B cell (primary cell): ENCODE measurements around the gene TTLL8. TPM values are rescaled to one million over a fixed set of nuclear protein-coding genes. Genes with fewer than 3 reads are reported as not detected.

Source experiments
- ATAC-seq: fragments of 200-7000 bp; cut with Tn5 transposase; one replicate; pipeline ENCODE4 v1.10.0; 2021; ENCODE audit warnings: low read depth, mild to moderate bottlenecking, moderate number of reproducible peaks, moderate library complexity
- CTCF ChIA-PET: fragments of 350-600 bp; sonication (Branson Sonifier 250); formaldehyde crosslinking; loops from one replicate; lab custom pipeline; 2021; ENCODE audit warnings: antibody characterized with exemption, inconsistent platforms; lab: Charles Lee
- POLR2A ChIA-PET: fragments of 350-600 bp; sonication (Branson Sonifier 250); formaldehyde crosslinking; loops from one replicate; lab custom pipeline; 2021; ENCODE audit warnings: antibody characterized with exemption; lab: Charles Lee
- DNase-seq: peaks from one replicate; pipeline ENCODE4 v3.0.0; 2013
- H2AFZ ChIP-seq: 2 replicates; pipeline ENCODE4 v1.6.1; 2012; ENCODE audit warnings: mild to moderate bottlenecking, low read depth, low read length; ENCODE audit not compliant: insufficient read depth, poor library complexity, severe bottlenecking
- H3K27ac ChIP-seq, 2 donors: 1 replicate in 1 of 2; 2 replicates in 1 of 2; pipeline ENCODE4 v1.5.1; 2012 to 2013; ENCODE audit warnings: low read length in 2 of 2, mild to moderate bottlenecking in 2 of 2, moderate library complexity in 1 of 2
- H3K27me3 ChIP-seq, 4 experiments: fragments of 200-600 bp in 1 of 4; sonication (generic) in 1 of 4; replicated peaks in 1 of 4; 1 replicate in 2 of 4; 2 replicates in 2 of 4; pipeline versions ENCODE4 v1.6.1 to v1.7.0; 2013 to 2016; ENCODE audit warnings: low read length in 3 of 4, mild to moderate bottlenecking in 2 of 4, mixed read lengths in 1 of 4, moderate library complexity in 1 of 4; ENCODE audit not compliant: insufficient read depth in 4 of 4, control insufficient read depth in 3 of 4; ENCODE audit errors: control extremely low read depth in 1 of 4
- H3K36me3 ChIP-seq, 2 experiments: replicated peaks in 1 of 2; 1 replicate in 1 of 2; 2 replicates in 1 of 2; pipeline versions ENCODE4 v1.6.1 to v1.7.1; 2013; ENCODE audit warnings: low read length in 1 of 2; ENCODE audit not compliant: insufficient read depth in 2 of 2, control insufficient read depth in 1 of 2; ENCODE audit errors: control extremely low read depth in 1 of 2, extremely low read depth in 1 of 2
- H3K4me1 ChIP-seq, 2 donors: fragments of 200-600 bp in 1 of 2; sonication (generic) in 1 of 2; 1 replicate in 1 of 2; 2 replicates in 1 of 2; pipeline versions ENCODE4 v1.5.1 to v1.6.1; 2013 to 2017; ENCODE audit warnings: low read length in 2 of 2; ENCODE audit not compliant: control insufficient read depth in 2 of 2, insufficient read depth in 2 of 2
- H3K4me2 ChIP-seq: replicated peaks from 2 replicates; pipeline ENCODE3; 2012; ENCODE audit warnings: mild to moderate bottlenecking, low read depth, low read length; ENCODE audit not compliant: poor library complexity, severe bottlenecking
- H3K4me3 ChIP-seq, 5 experiments: fragments of 200-600 bp in 1 of 5; sonication (generic) in 1 of 5; 1 replicate in 3 of 5; 2 replicates in 2 of 5; pipeline versions ENCODE4 v1.5.1 to v1.7.0; 2011 to 2016; ENCODE audit warnings: low read length in 4 of 5, mild to moderate bottlenecking in 4 of 5, low read depth in 2 of 5, control low read depth in 1 of 5, moderate library complexity in 1 of 5; ENCODE audit not compliant: insufficient read depth in 1 of 5; ENCODE audit errors: control extremely low read depth in 1 of 5, extremely low read depth in 1 of 5
- H3K79me2 ChIP-seq: fragments of 200-600 bp; sonication (generic); one replicate; pipeline ENCODE4 v1.6.0; 2016; ENCODE audit warnings: low read length; ENCODE audit not compliant: control insufficient read depth, insufficient read depth
- H3K9ac ChIP-seq: fragments of 200-600 bp; sonication (generic); 2 replicates; pipeline ENCODE4 v1.6.1; 2017; ENCODE audit warnings: mild to moderate bottlenecking, low read length, moderate library complexity
- H3K9me3 ChIP-seq, 3 donors: one replicate each; pipeline versions ENCODE4 v1.6.1 to v1.7.1; 2013; ENCODE audit warnings: low read length in 2 of 3; ENCODE audit not compliant: control insufficient read depth in 2 of 3, insufficient read depth in 1 of 3; ENCODE audit errors: control extremely low read depth in 1 of 3
- H4K20me1 ChIP-seq: 2 replicates; pipeline ENCODE4 v1.6.0; 2012; ENCODE audit warnings: mild to moderate bottlenecking, low read length; ENCODE audit not compliant: insufficient read depth, control insufficient read depth, poor library complexity, severe bottlenecking
- H3K27ac Mint-ChIP-seq: one replicate; pipeline ENCODE4 v1.8.0; 2021; ENCODE audit warnings: mixed read lengths
- H3K27me3 Mint-ChIP-seq: one replicate; pipeline ENCODE4 v1.8.0; 2021; ENCODE audit warnings: mixed read lengths
- H3K4me1 Mint-ChIP-seq: one replicate; pipeline ENCODE4 v1.8.0; 2021; ENCODE audit warnings: mixed read lengths
- H3K4me3 Mint-ChIP-seq: one replicate; pipeline ENCODE4 v1.8.0; 2021; ENCODE audit warnings: mixed read lengths
- H3K9me3 Mint-ChIP-seq: one replicate; pipeline ENCODE4 v1.8.0; 2022; ENCODE audit warnings: mixed read lengths; ENCODE audit not compliant: insufficient read depth
- EZH2 ChIP-seq: IDR thresholded peaks from 2 replicates; pipeline ENCODE4 v1.6.1; 2012; ENCODE audit warnings: borderline replicate concordance, low read depth, mild to moderate bottlenecking, moderate library complexity, low read length; ENCODE audit not compliant: insufficient read depth, poor library complexity, severe bottlenecking
- WGBS: methylation state at CpG from one replicate; pipeline ENCODE4 v1.1.5; 2013; ENCODE audit warnings: missing lambda C conversion rate; ENCODE audit not compliant: insufficient coverage; 5-methylcytosine and 5-hydroxymethylcytosine counted together
- intact Hi-C: fragments of 100-400 bp; cut with micrococcal nuclease; formaldehyde crosslinking; loops from one replicate; pipeline ENCODE4 v1.10.0; 2022
- polyA plus RNA-seq: library from polyadenylated mRNA; depleted of rRNA; stranded (reverse); fragments of >200 nt; gene quantifications from 2 replicates; pipeline ENCODE4 v1.2.3, GENCODE V29; 2012
- total RNA-seq, 2 donors: library from RNA; stranded (reverse); fragments of 120-200 nt in 1 of 2; gene quantifications; 1 replicate in 1 of 2; 2 replicates in 1 of 2; pipeline versions ENCODE4 v1.2.3 to v1.2.4, GENCODE V29; 2013 to 2022
- TF ChIP-seq, protein P1 (sequence below): fragments of 200-600 bp; IDR thresholded peaks from one replicate; pipeline ENCODE4 v1.8.0; 2022; ENCODE audit warnings: antibody characterized with exemption, mild to moderate bottlenecking

The TTLL8 gene
- total and polyA plus RNA-seq, 2 donors (not counting 1 experiment from before 2014, with no cell fraction given) = not detected

DNA sequence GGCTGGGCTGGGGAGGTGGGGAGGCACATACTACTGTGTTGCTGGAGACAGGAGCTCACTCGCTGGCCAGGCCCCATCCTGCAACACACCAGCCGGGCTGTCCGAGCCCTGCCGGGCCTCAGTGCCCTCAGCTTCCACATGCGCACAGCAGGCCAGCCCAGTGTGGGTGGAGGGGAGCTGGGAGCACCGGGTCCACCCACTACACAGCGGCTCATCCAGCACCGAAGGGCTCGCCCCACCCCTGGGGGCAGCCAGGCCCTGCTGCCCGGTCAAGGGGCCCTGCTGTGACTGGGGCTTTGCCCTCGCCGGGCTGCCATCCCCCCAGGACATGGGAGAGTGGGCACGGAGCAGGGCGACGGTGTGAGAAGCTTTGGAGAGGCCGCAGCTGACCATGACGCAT is 9.3 kb downstream of the TTLL8 start:
- Histone ChIP-seq H3K4me2 (no peak overlapping the region), H4K20me1 (no peaks in the 10 kb centered on the region), H3K79me2 (no peaks in the 10 kb centered on the region), H3K4me1 (no peaks in the 10 kb centered on the region), H3K27ac (no peak overlapping the region), H3K4me3 (no peak overlapping the region), H3K9me3 (peaks cover 0 to 20% (median 8%) of the 10 kb centered on the region in 3 donors), H3K27me3 (peaks cover 0 to 22% (median 2%) of the 10 kb centered on the region in 4 experiments), H3K36me3 (no peaks in the 10 kb centered on the region), H2AFZ (no peak overlapping the region), H3K9ac (no peak overlapping the region)
- TF ChIP-seq, protein P1, sequence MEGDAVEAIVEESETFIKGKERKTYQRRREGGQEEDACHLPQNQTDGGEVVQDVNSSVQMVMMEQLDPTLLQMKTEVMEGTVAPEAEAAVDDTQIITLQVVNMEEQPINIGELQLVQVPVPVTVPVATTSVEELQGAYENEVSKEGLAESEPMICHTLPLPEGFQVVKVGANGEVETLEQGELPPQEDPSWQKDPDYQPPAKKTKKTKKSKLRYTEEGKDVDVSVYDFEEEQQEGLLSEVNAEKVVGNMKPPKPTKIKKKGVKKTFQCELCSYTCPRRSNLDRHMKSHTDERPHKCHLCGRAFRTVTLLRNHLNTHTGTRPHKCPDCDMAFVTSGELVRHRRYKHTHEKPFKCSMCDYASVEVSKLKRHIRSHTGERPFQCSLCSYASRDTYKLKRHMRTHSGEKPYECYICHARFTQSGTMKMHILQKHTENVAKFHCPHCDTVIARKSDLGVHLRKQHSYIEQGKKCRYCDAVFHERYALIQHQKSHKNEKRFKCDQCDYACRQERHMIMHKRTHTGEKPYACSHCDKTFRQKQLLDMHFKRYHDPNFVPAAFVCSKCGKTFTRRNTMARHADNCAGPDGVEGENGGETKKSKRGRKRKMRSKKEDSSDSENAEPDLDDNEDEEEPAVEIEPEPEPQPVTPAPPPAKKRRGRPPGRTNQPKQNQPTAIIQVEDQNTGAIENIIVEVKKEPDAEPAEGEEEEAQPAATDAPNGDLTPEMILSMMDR = no peak
- TF ChIP-seq EZH2 = no peak
- peaks cover 26% of the 10 kb centered on the region for H3K27me3 Mint-ChIP-seq
- WGBS = 92% methylated on average over 16 of the region's 17 CpGs
- ATAC-seq = no peak
- ChIA-PET POLR2A (no interaction called here), CTCF (interaction anchor here (1.1 kb wide), 1 partner anchor 66 kb away, joined by 3 read pairs; no protein-coding TSS in a partner anchor)
- H3K27ac Mint-ChIP-seq = no peak overlapping the region
- intact Hi-C loops = no loop called here
- DNase-seq = no peak
- no peak overlapping the region for H3K4me3 Mint-ChIP-seq
- peaks cover 4% of the 10 kb centered on the region for H3K4me1 Mint-ChIP-seq
- H3K9me3 Mint-ChIP-seq = peaks cover 3% of the 10 kb centered on the region

GRCh38 chr22:50048061-50048765 is 9.9 kb downstream of the TTLL8 start:
- H3K9ac ChIP-seq = no peak overlapping the region
- ChIA-PET POLR2A (no interaction called here), CTCF (interaction anchor here (1.1 kb wide), 1 partner anchor 65 kb away, joined by 3 read pairs; no protein-coding TSS in a partner anchor)
- H3K27ac ChIP-seq = no peak overlapping the region
- Mint-ChIP-seq H3K4me1 (peaks cover under 1% of the 10 kb centered on the region), H3K27ac (no peak overlapping the region), H3K27me3 (peaks cover 26% of the 10 kb centered on the region), H3K4me3 (no peak overlapping the region), H3K9me3 (no peaks in the 10 kb centered on the region)
- no peak for DNase-seq
- H2AFZ ChIP-seq = no peak overlapping the region
- no peak overlapping the region for H3K4me2 ChIP-seq
- no peak for ATAC-seq
- WGBS = 84% methylated on average over 10 of the region's 12 CpGs
- H4K20me1 ChIP-seq = no peaks in the 10 kb centered on the region
- H3K4me3 ChIP-seq = no peak overlapping the region
- H3K79me2 ChIP-seq = no peaks in the 10 kb centered on the region
- peaks cover 0 to 19% (median 0%) of the 10 kb centered on the region in 4 experiments for H3K27me3 ChIP-seq
- intact Hi-C loops = no loop called here
- peaks cover 0 to 16% (median 3%) of the 10 kb centered on the region in 3 donors for H3K9me3 ChIP-seq
- no peaks in the 10 kb centered on the region for H3K36me3 ChIP-seq
- TF ChIP-seq, protein P1 = no peak
- TF ChIP-seq EZH2 = no peak
- no peaks in the 10 kb centered on the region for H3K4me1 ChIP-seq
